Germinal center (tissue), 1 donor: ENCODE results near the gene MYO1F.
A peak's percentile ranks its signal among the peaks of the same experiment; 100 is the strongest.
"Not testable (repeated sequence)": the region's sequence is repeated elsewhere in the genome, so short reads cannot be mapped to it uniquely, and the experiment has no call there.

Experiments
- DNase-seq: peaks from one replicate; pipeline ENCODE4 v3.0.0; 2012; ENCODE audit warnings: mixed read lengths, low spot score

Gene MYO1F

GRCh38 chr19:8577247-8577646 lies at the start of gene MYO1F:
Gene MYO1F, minus strand, starts transcription at chr19:8577442. Its CDS starts 133 bp downstream, at chr19:8577309.
- DNase-seq: no peak

GRCh38 chr19:8626842-8627241 lies 49.6 kb upstream of the MYO1F start:
- no peak for DNase-seq

GRCh38 chr19:8622886-8623285 lies 45.6 kb upstream of the MYO1F start:
- not testable (repeated sequence) for DNase-seq

GRCh38 chr19:8618751-8619150 lies 41.5 kb upstream of the MYO1F start:
- DNase-seq: no peak

- no peak for DNase-seq
These were observed 40.7 kb upstream of the MYO1F start for GRCh38 chr19:8617984-8618383.

GRCh38 chr19:8617325-8617724 lies 40.1 kb upstream of the MYO1F start:
- DNase-seq: not testable (repeated sequence)

GRCh38 chr19:8616861-8617260 lies 39.6 kb upstream of the MYO1F start:
- no peak for DNase-seq

- DNase-seq: peak; percentile 51
These were observed 38.8 kb upstream of the MYO1F start for GRCh38 chr19:8615813-8616596.

- DNase-seq: no peak
These were observed 37.8 kb upstream of the MYO1F start for GRCh38 chr19:8615024-8615423.

- DNase-seq: no peak
These were observed 37.2 kb upstream of the MYO1F start for GRCh38 chr19:8614455-8614854.

- no peak for DNase-seq
These were observed 35.5 kb upstream of the MYO1F start for GRCh38 chr19:8612807-8613171.

- DNase-seq: no peak
These were observed 34.9 kb upstream of the MYO1F start for GRCh38 chr19:8611877-8612806.

GRCh38 chr19:8611391-8611876 lies 34.2 kb upstream of the MYO1F start:
- DNase-seq: no peak

- DNase-seq: no peak
These were observed 33.7 kb upstream of the MYO1F start for GRCh38 chr19:8610936-8611300.

- no peak for DNase-seq
These were observed 33.0 kb upstream of the MYO1F start, which contains the start of gene ADAMTS10 for GRCh38 chr19:8610041-8610935. Gene ADAMTS10, minus strand, starts transcription at chr19:8610715. Its CDS starts 5,005 bp downstream, at chr19:8605710.

GRCh38 chr19:8609279-8610040 lies 32.2 kb upstream of the MYO1F start:
- no peak for DNase-seq

- no peak for DNase-seq
These were observed 31.7 kb upstream of the MYO1F start for GRCh38 chr19:8608941-8609278.

GRCh38 chr19:8607386-8607785 lies 30.1 kb upstream of the MYO1F start:
- no peak for DNase-seq

- DNase-seq: no peak
These were observed 28.3 kb upstream of the MYO1F start for GRCh38 chr19:8605514-8605913.

- no peak for DNase-seq
These were observed 24.6 kb upstream of the MYO1F start for GRCh38 chr19:8601796-8602195.

GRCh38 chr19:8600816-8601215 lies 23.6 kb upstream of the MYO1F start:
- no peak for DNase-seq
